HG03064 (cell line): ENCODE results near the gene TFAP2D.

Experiments
- ATAC-seq: cut with Tn5 transposase; IDR thresholded peaks from one replicate; pipeline ENCODE4 v1.9.1; 2021; ENCODE audit warnings: low read depth; ENCODE audit not compliant: unreplicated experiment

Gene TFAP2D

GRCh38 chr6:50713226-50713625 is at the start of gene TFAP2D:
TSS of gene TFAP2D (plus strand) at chr6:50713526. CDS start at chr6:50714056, 530 bp downstream.
- no peak for ATAC-seq

DNA sequence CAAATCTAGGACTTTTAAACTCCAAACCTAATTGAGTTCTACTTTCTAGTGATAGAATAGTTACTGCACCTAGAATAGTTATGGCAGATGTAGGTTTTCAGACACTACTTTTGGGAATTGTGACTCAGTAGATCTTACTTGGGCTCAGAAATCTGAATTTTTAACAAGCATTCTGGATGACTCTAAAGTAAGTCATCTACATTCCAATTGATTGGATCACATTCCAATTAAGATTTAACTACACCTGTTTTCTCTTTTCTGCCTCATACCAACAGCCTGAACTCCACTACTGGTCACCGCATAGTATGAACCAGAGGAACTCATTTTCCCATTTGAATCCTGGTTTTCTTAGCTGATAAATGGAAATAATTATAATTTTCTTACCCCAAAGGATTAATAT is 49.5 kb upstream of the TFAP2D start:
- ATAC-seq: no peak

GRCh38 chr6:50666089-50666488 is 47.2 kb upstream of the TFAP2D start:
- ATAC-seq: no peak

GRCh38 chr6:50681213-50681824 is 32.0 kb upstream of the TFAP2D start:
- ATAC-seq: no peak

DNA sequence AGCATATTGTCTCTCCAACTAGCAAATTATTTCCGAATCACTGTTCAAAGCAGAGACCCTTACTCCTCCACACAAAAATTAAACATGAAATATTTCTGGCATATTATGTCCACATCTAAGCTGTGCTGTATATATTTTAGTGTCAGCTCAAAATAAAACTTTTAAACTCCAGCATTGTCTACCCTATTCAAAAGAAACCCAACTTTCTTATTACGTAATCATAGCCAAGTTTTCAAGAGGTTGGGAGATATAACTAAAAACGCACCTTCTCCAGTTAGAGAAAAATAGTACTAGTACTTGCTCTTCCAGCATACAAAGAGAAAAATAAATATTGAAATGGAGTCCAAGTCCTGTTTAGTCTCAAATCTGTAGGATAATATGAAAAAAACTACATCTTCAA is 24.1 kb upstream of the TFAP2D start:
- ATAC-seq: no peak

- ATAC-seq: no peak
Measured at GRCh38 chr6:50691814-50692495, 21.4 kb upstream of the TFAP2D start.

DNA sequence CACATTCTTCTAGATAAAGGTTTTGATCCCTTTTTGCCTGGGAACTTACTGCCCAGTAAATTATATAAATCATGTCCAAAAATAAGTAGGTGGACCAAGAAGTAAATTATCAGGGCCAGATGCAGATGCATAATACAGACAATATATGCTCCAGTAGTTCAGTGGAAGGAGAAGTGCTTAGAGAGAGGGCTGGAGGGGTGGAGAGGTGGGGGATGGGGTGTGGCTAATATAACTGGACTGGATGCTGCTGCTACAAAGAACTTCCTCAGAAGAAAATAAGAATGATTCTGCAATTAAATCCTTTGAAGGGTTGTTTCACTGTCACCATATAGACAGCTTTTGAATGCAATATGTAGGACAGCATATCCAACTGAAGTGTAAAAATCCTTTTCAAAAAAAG is 14.8 kb upstream of the TFAP2D start:
- ATAC-seq: no peak

GRCh38 chr6:50699051-50699775 is 14.1 kb upstream of the TFAP2D start:
- no peak for ATAC-seq

GRCh38 chr6:50706575-50706974 is 6.8 kb upstream of the TFAP2D start:
- no peak for ATAC-seq

GRCh38 chr6:50707191-50707590 is 6.1 kb upstream of the TFAP2D start:
- no peak for ATAC-seq

DNA sequence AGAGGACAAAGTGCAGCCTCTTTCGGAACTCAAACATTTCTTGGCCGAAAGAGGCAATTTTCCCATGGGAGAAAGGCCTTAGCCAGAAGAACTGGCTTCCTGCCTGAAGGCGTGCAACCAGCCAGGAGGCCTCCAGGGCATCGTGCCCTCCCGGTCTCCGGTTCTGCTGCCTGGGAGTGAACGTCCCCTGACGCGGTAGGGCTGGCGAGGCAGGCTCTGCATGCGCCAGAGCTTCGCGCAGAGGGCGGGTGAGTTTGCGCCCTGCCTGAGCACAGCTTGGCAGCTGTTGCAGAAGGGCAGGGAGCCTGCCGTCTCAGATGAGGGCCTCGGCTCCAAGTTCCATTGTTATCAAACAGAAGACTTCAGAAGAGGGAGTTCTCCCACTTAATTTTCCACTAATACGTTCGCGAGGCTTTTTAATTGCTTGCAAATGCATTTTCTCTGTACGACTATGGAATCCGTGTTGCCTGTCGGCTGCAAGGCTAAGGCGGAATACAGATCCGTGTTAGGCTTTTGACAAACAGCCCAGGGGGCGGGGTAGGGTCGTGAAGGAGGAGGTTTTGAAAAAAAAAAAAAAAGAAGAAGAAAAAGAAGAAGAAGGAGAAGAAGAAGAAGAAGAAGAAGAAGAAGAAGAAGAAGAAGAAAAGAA is 5.5 kb upstream of the TFAP2D start:
- ATAC-seq: no peak

GRCh38 chr6:50708664-50709365 is 4.5 kb upstream of the TFAP2D start:
- ATAC-seq: no peak

- no peak for ATAC-seq
Measured at GRCh38 chr6:50709366-50709734, 4.0 kb upstream of the TFAP2D start.

- ATAC-seq: no peak
Measured at GRCh38 chr6:50711686-50712085, 1.6 kb upstream of the TFAP2D start.

DNA sequence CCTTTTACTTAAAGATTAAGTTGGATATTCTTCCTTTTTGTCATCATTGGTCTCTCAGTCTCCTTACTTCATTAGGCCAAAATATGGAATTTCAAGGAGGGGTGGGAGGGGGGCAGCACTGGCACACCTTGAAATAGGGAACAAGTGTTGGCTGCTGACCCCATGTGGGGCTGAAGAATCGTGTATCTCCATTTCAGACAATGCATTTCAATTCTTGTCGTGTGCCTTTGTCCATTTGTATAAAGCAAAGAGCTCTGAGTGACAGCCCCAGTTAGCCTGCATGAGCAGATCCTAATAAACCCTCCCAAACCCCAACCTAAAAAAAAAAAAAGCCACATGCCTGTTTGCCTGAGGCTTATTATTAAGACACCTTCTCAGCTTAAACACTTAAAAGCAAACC is 1.0 kb upstream of the TFAP2D start:
- ATAC-seq: no peak

GRCh38 chr6:50713977-50714486 is 706 bp downstream of the TFAP2D start:
- ATAC-seq: no peak

- ATAC-seq: no peak
Measured at GRCh38 chr6:50714487-50715379, 1.4 kb downstream of the TFAP2D start.

- ATAC-seq: no peak
Measured at GRCh38 chr6:50716899-50717509, 3.7 kb downstream of the TFAP2D start.
